ENCODE measurements around the gene TIMP3.

DNA sequence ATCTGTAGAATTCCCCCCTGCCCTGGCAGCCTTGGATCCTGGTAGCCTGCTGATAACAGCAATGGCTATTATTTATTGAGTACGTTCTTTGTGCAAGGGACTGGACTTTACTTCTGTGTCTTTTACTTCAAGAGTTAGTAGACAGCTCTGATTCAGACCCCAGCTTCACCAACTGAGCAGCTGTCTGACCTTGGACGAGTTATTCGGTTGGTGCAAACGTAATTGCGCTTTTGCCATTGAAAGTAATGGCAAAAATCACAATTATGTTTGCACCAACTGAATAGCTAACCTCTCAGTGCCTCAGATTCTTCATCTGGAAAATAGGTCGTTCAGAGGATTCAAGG is 108.9 kb downstream of the TIMP3 start:
- TF ChIP-seq, protein P1, sequence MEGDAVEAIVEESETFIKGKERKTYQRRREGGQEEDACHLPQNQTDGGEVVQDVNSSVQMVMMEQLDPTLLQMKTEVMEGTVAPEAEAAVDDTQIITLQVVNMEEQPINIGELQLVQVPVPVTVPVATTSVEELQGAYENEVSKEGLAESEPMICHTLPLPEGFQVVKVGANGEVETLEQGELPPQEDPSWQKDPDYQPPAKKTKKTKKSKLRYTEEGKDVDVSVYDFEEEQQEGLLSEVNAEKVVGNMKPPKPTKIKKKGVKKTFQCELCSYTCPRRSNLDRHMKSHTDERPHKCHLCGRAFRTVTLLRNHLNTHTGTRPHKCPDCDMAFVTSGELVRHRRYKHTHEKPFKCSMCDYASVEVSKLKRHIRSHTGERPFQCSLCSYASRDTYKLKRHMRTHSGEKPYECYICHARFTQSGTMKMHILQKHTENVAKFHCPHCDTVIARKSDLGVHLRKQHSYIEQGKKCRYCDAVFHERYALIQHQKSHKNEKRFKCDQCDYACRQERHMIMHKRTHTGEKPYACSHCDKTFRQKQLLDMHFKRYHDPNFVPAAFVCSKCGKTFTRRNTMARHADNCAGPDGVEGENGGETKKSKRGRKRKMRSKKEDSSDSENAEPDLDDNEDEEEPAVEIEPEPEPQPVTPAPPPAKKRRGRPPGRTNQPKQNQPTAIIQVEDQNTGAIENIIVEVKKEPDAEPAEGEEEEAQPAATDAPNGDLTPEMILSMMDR (IDR thresholded peaks at IDR 0.05; ENCODE audit: borderline replicate concordance, extremely low read depth, low read length, poor library complexity, severe bottlenecking) = no peak
- no peak for TF ChIP-seq EZH2 (IDR thresholded peaks at IDR 0.05; ENCODE audit: borderline replicate concordance, low read depth, low read length, severe bottlenecking)
